H1 (cell line): Measurements from ENCODE around the gene RABEPK.

Experiments used
- MAFK ChIP-seq: IDR thresholded peaks from 2 replicates; pipeline ENCODE4 v1.6.1; 2012; ENCODE audit warnings: low read depth, mild to moderate bottlenecking, improper control_type of control experiment, low read length
- NRF1 ChIP-seq: IDR thresholded peaks from 2 replicates; pipeline ENCODE4 v1.6.1; 2011; ENCODE audit warnings: mild to moderate bottlenecking, low read depth, low read length, improper control_type of control experiment
- TF ChIP-seq, protein P1 (sequence below), 3 experiments: IDR thresholded peaks; 1 replicate in 2 of 3; 2 replicates in 1 of 3; pipeline versions ENCODE4 v1.5.1 to v1.6.1; 2011; ENCODE audit warnings: low read length in 3 of 3, mild to moderate bottlenecking in 3 of 3, inconsistent platforms in 2 of 3, low read depth in 1 of 3, moderate library complexity in 1 of 3; ENCODE audit not compliant: insufficient read depth in 1 of 3; ENCODE audit errors: control extremely low read depth in 1 of 3

- no peak for TF ChIP-seq NRF1
- TF ChIP-seq, protein P1, sequence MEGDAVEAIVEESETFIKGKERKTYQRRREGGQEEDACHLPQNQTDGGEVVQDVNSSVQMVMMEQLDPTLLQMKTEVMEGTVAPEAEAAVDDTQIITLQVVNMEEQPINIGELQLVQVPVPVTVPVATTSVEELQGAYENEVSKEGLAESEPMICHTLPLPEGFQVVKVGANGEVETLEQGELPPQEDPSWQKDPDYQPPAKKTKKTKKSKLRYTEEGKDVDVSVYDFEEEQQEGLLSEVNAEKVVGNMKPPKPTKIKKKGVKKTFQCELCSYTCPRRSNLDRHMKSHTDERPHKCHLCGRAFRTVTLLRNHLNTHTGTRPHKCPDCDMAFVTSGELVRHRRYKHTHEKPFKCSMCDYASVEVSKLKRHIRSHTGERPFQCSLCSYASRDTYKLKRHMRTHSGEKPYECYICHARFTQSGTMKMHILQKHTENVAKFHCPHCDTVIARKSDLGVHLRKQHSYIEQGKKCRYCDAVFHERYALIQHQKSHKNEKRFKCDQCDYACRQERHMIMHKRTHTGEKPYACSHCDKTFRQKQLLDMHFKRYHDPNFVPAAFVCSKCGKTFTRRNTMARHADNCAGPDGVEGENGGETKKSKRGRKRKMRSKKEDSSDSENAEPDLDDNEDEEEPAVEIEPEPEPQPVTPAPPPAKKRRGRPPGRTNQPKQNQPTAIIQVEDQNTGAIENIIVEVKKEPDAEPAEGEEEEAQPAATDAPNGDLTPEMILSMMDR (IDR thresholded peaks at IDR 0.05; ENCODE audit: control extremely low read depth in 1 of 3, insufficient read depth in 1 of 3, low read depth in 1 of 3, low read length in 3 of 3) = no peak
- no peak for TF ChIP-seq MAFK
Observed at GRCh38 chr9:125276771-125277170, 76.4 kb downstream of the RABEPK start.
